SK-N-SH treated with all-trans-retinoic acid at 6 μM for 48 hours (cell line): Measurements from ENCODE around the gene RBM44.
"Not testable (repeated sequence)": the region's sequence is repeated elsewhere in the genome, so short reads cannot be mapped to it uniquely, and the experiment has no call there.

Experiments used
- ATAC-seq: fragments of 200-7000 bp; cut with Tn5 transposase; 3 replicates; pipeline ENCODE4 v1.9.1; 2020; ENCODE audit warnings: mild to moderate bottlenecking, moderate library complexity
- ARNTL ChIP-seq: fragments of 450-650 bp; formaldehyde crosslinking; IDR thresholded peaks from 2 replicates; pipeline ENCODE4 v1.5.0; 2020; ENCODE audit warnings: low read depth, mild to moderate bottlenecking, moderate library complexity, borderline replicate concordance
- BACH2 ChIP-seq: fragments of 250-450 bp; sonication (Bioruptor Pico); IDR thresholded peaks from 2 replicates; pipeline ENCODE4 v1.9.0; 2021; ENCODE audit warnings: mild to moderate bottlenecking, borderline replicate concordance
- CREB5 ChIP-seq: fragments of 250-450 bp; sonication (Bioruptor Pico); IDR thresholded peaks from 2 replicates; pipeline ENCODE4 v1.5.1; 2020; ENCODE audit warnings: low read depth, mild to moderate bottlenecking, moderate library complexity
- CSDC2 ChIP-seq: fragments of 250-450 bp; sonication (Bioruptor Pico); IDR thresholded peaks from 2 replicates; pipeline ENCODE4 v1.5.0; 2020; ENCODE audit warnings: mild to moderate bottlenecking, moderate library complexity
- GLIS3 ChIP-seq: fragments of 250-450 bp; sonication (Bioruptor Pico); IDR thresholded peaks from 2 replicates; pipeline ENCODE4 v1.5.0; 2020; ENCODE audit warnings: mild to moderate bottlenecking, moderate library complexity
- ISL1 ChIP-seq: fragments of 250-450 bp; sonication (Bioruptor Pico); IDR thresholded peaks from 2 replicates; pipeline ENCODE4 v2.1.2; 2022; ENCODE audit warnings: mild to moderate bottlenecking, moderate library complexity
- OSR1 ChIP-seq: fragments of 250-450 bp; sonication (Bioruptor Pico); IDR thresholded peaks from 2 replicates; pipeline ENCODE4 v1.8.0; 2022; ENCODE audit warnings: moderate library complexity, mild to moderate bottlenecking, inconsistent platforms
- PATZ1 ChIP-seq: fragments of 250-450 bp; sonication (Bioruptor Pico); IDR thresholded peaks from 2 replicates; pipeline ENCODE4 v1.8.0; 2020; ENCODE audit warnings: mild to moderate bottlenecking, moderate library complexity, borderline replicate concordance
- POU6F1 ChIP-seq: fragments of 250-450 bp; sonication (Bioruptor Pico); IDR thresholded peaks from 2 replicates; pipeline ENCODE4 v1.8.0; 2021; ENCODE audit warnings: low read depth, mild to moderate bottlenecking, moderate library complexity, borderline replicate concordance
- PPARA ChIP-seq: fragments of 250-450 bp; sonication (Bioruptor Pico); IDR thresholded peaks from 2 replicates; pipeline ENCODE4 v1.5.0; 2020; ENCODE audit warnings: mild to moderate bottlenecking, borderline replicate concordance
- RARB ChIP-seq: fragments of 250-450 bp; sonication (Bioruptor Pico); IDR thresholded peaks from 2 replicates; pipeline ENCODE4 v1.8.0; 2021; ENCODE audit warnings: mild to moderate bottlenecking, moderate library complexity
- SNAI2 ChIP-seq: fragments of 250-450 bp; sonication (Bioruptor Pico); IDR thresholded peaks from 2 replicates; pipeline ENCODE4 v1.5.0; 2020; ENCODE audit warnings: mild to moderate bottlenecking, moderate library complexity
- TCF4 ChIP-seq: fragments of 250-450 bp; sonication (Bioruptor Pico); IDR thresholded peaks from 2 replicates; pipeline ENCODE4 v1.8.0; 2021; ENCODE audit warnings: mild to moderate bottlenecking, moderate library complexity, borderline replicate concordance
- TOX ChIP-seq: fragments of 250-450 bp; sonication (Bioruptor Pico); IDR thresholded peaks from 2 replicates; pipeline ENCODE4 v1.8.0; 2021; ENCODE audit warnings: mild to moderate bottlenecking, moderate library complexity, borderline replicate concordance
- TSHZ2 ChIP-seq: fragments of 250-450 bp; sonication (Bioruptor Pico); IDR thresholded peaks from 2 replicates; pipeline ENCODE4 v1.5.0; 2020; ENCODE audit warnings: mild to moderate bottlenecking, moderate library complexity
- ZC3H10 ChIP-seq: fragments of 250-450 bp; sonication (Bioruptor Pico); IDR thresholded peaks from 2 replicates; pipeline ENCODE4 v1.5.1; 2021; ENCODE audit warnings: mild to moderate bottlenecking, moderate library complexity
- ZFP3 ChIP-seq: fragments of 250-450 bp; sonication (Bioruptor Pico); IDR thresholded peaks from 2 replicates; pipeline ENCODE4 v1.5.0; 2020; ENCODE audit warnings: mild to moderate bottlenecking, moderate library complexity
- ZFP30 ChIP-seq: fragments of 450-650 bp; formaldehyde crosslinking; IDR thresholded peaks from 2 replicates; pipeline ENCODE4 v1.5.0; 2022; ENCODE audit warnings: mild to moderate bottlenecking, moderate library complexity
- ZNF565 ChIP-seq: fragments of 450-650 bp; formaldehyde crosslinking; conservative IDR thresholded peaks from 2 replicates; pipeline ENCODE4 v1.5.0; 2020; ENCODE audit warnings: low read depth, mild to moderate bottlenecking, moderate library complexity
- ZNF70 ChIP-seq: fragments of 450-650 bp; formaldehyde crosslinking; IDR thresholded peaks from 2 replicates; pipeline ENCODE4 v1.5.0; 2020; ENCODE audit warnings: mild to moderate bottlenecking, moderate library complexity
- ZNF8 ChIP-seq: fragments of 450-650 bp; formaldehyde crosslinking; IDR thresholded peaks from 2 replicates; pipeline ENCODE4 v1.5.0; 2020; ENCODE audit warnings: mild to moderate bottlenecking, moderate library complexity

RBM44 gene

GRCh38 chr2:237798236-237799059 is at the start of gene RBM44:
RBM44 (plus strand) TSS chr2:237798779; CDS start chr2:237813610, 14,831 bp downstream.
- TF ChIP-seq ZNF70, result no peak
- no peak for TF ChIP-seq OSR1
- TF ChIP-seq ZC3H10 (CRISPR knock-in tag), result no peak
- TF ChIP-seq PATZ1 (CRISPR knock-in tag), result no peak
- TF ChIP-seq GLIS3 (CRISPR knock-in tag), result no peak
- TF ChIP-seq CSDC2 (CRISPR knock-in tag), result no peak
- TF ChIP-seq RARB (CRISPR knock-in tag), result no peak
- no peak for TF ChIP-seq CREB5 (CRISPR knock-in tag)
- no peak for TF ChIP-seq ARNTL
- no peak for TF ChIP-seq ZFP30 (CRISPR knock-in tag)
- TF ChIP-seq ZFP3 (CRISPR knock-in tag), result no peak
- no peak for TF ChIP-seq ZNF8 (CRISPR knock-in tag)
- TF ChIP-seq BACH2 (CRISPR knock-in tag), result no peak
- TF ChIP-seq POU6F1, result no peak
- no peak for TF ChIP-seq PPARA (CRISPR knock-in tag)
- TF ChIP-seq TOX (CRISPR knock-in tag), result no peak
- ATAC-seq, result no peak

- no peak for ATAC-seq
- TF ChIP-seq BACH2 (CRISPR knock-in tag) (no peak), SNAI2 (CRISPR knock-in tag) (no peak), ZFP30 (CRISPR knock-in tag) (no peak)
- TF ChIP-seq, all 23 proteins: peak for 0
Measured at GRCh38 chr2:237749002-237749401, 49.6 kb upstream of the RBM44 start.

- no peak for ATAC-seq
- no peak for TF ChIP-seq ISL1
Measured at GRCh38 chr2:237749961-237750360, 48.6 kb upstream of the RBM44 start.

- ATAC-seq, result not testable (repeated sequence)
Measured at GRCh38 chr2:237750441-237750840, 48.1 kb upstream of the RBM44 start.

- no peak for ATAC-seq
Measured at GRCh38 chr2:237752761-237753165, 45.8 kb upstream of the RBM44 start.

More at GRCh38 chr2:237752761-237753165, 45.8 kb upstream of the RBM44 start:
- TF ChIP-seq OSR1 (no peak), TSHZ2 (no peak), ZNF8 (CRISPR knock-in tag) (no peak), ARNTL (no peak), TOX (CRISPR knock-in tag) (no peak), GLIS3 (CRISPR knock-in tag) (no peak), TCF4 (no peak), ZNF565 (no peak), CREB5 (CRISPR knock-in tag) (no peak), ISL1 (no peak)
